Hepatic stellate cell (primary cell): ENCODE data around the gene MR1.

Experiments used
- DNase-seq: peaks from one replicate; pipeline ENCODE4 v3.0.0; 2011; ENCODE audit warnings: low spot score

Gene MR1

GRCh38 chr1:181064011-181064623 is 30.3 kb downstream of the MR1 start:
- DNase-seq, result no peak

- no peak for DNase-seq
Measured at GRCh38 chr1:181064702-181065101, 30.9 kb downstream of the MR1 start.

- peak; percentile 57 for DNase-seq
Measured at GRCh38 chr1:181073638-181074037, 39.9 kb downstream of the MR1 start.

- no peak for DNase-seq
Measured at GRCh38 chr1:181075766-181076350, 42.1 kb downstream of the MR1 start.

GRCh38 chr1:181076852-181077251 is 43.1 kb downstream of the MR1 start:
- no peak for DNase-seq

- no peak for DNase-seq
Measured at GRCh38 chr1:181077576-181078242, 43.9 kb downstream of the MR1 start.

- no peak for DNase-seq
Measured at GRCh38 chr1:181079382-181079781, 45.6 kb downstream of the MR1 start.

- no peak for DNase-seq
Measured at GRCh38 chr1:181079920-181080319, 46.1 kb downstream of the MR1 start.

GRCh38 chr1:181080556-181080955 is 46.8 kb downstream of the MR1 start:
- DNase-seq, result no peak

GRCh38 chr1:181081395-181081794 is 47.6 kb downstream of the MR1 start:
- no peak for DNase-seq

- no peak for DNase-seq
Measured at GRCh38 chr1:181083842-181084605, 50.2 kb downstream of the MR1 start.

- DNase-seq, result no peak
Measured at GRCh38 chr1:181084606-181084969, 50.8 kb downstream of the MR1 start.

GRCh38 chr1:181086091-181086490 is 52.3 kb downstream of the MR1 start:
- DNase-seq, result no peak

- DNase-seq, result no peak
Measured at GRCh38 chr1:181086926-181087325, 53.1 kb downstream of the MR1 start.

GRCh38 chr1:181087400-181087901 is 53.7 kb downstream of the MR1 start:
- no peak for DNase-seq

GRCh38 chr1:181088079-181089016 is 54.6 kb downstream of the MR1 start, which contains the start of gene IER5:
TSS of gene IER5 (plus strand) at chr1:181088700. CDS start at chr1:181088903, 203 bp downstream.
- peak; percentile 92 for DNase-seq

- DNase-seq, result no peak
Measured at GRCh38 chr1:181089017-181089675, 55.4 kb downstream of the MR1 start.

- DNase-seq, result no peak
Measured at GRCh38 chr1:181089676-181090544, 56.1 kb downstream of the MR1 start.

- no peak for DNase-seq
Measured at GRCh38 chr1:181090641-181091126, 56.9 kb downstream of the MR1 start.
